Posterior cingulate gyrus (tissue), 11 donors: Measurements from ENCODE around the gene PPIP5K1.

Experiments
- DNase-seq, 10 donors: peaks; one replicate each; pipeline versions ENCODE4 v3.0.0 to v3.0.0-alpha.2; 2020 to 2021; ENCODE audit warnings: mixed read lengths in 3 of 10
- intact Hi-C: fragments of 100-400 bp; cut with DNase I; formaldehyde crosslinking; loops from one replicate; pipeline ENCODE4 v1.15.1; 2023

Gene PPIP5K1

GRCh38 chr15:43520138-43520537, 69.9 kb downstream of the PPIP5K1 start:
- peak in 1 of 10 donors; percentile 81 for DNase-seq
- intact Hi-C loops = no loop called here

GRCh38 chr15:43519196-43519595, 70.8 kb downstream of the PPIP5K1 start:
- intact Hi-C loops = loop anchor here (10.0 kb wide), 1 partner anchor 1244 kb away; the partner anchor contains the start of genes GANC and TMEM87A
- DNase-seq = peak in 3 of 10 donors; percentile 55 to 96 (median 60)

- DNase-seq = peak; percentile 66 to 96 (median 74)
- intact Hi-C loops = loop anchor here (10.0 kb wide), 1 partner anchor 1243 kb away; the partner anchor contains the start of genes GANC and TMEM87A
Observed at GRCh38 chr15:43518197-43518761, 71.7 kb downstream of the PPIP5K1 start.

DNA sequence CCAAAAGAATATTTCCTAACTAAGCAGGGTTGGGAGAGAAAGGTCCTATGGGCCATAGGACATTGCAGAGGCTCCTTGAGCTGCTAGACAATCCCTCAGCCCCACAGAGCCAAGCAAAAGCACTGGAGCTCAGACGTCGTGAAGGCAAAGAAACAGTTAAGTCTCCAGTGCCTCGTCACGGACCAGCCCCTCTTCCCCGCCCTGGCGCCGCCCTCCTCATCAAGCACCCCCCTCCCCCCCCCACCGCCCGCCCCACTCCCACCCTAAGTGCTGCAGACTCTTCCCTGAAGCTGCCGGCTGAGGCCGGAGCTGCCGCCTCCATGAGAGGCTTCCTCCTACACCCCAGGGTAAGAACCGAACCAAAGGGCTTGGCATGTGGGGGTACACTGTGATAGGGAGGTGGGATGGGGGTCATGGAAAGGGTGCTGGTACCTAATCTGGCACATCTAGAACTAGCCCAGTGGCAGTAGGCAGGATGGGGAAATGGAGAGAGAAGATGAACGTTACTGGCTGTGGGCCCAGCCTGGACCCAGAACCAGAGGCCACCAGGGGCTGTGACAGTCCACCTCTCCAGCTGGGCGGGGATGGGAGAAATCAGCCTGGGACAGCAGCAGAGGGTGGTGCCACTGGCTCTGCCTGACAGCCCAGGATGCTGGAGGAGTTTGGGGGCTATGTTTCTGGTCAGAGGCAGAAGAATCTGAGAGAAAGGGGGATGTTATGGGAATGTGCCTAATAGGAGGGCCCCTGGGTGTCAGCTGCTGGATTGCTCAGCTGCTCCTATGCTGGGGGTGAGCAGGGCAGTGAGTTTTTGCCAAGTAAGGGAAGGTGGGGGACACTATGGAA, 72.4 kb downstream of the PPIP5K1 start, which contains the start of gene MAP1A:
Gene MAP1A, plus strand, starts transcription at position 255 of the 843 bp plus-strand sequence. CDS start 3,866 bp downstream, outside the sequence.
- intact Hi-C loops = loop anchor here (10.0 kb wide), 1 partner anchor 1243 kb away; the partner anchor contains the start of genes GANC and TMEM87A

GRCh38 chr15:43516801-43517353, 73.1 kb downstream of the PPIP5K1 start:
- peak in 1 of 10 donors; percentile 61 for DNase-seq
- intact Hi-C loops = loop anchor here (10.0 kb wide), 1 partner anchor 1242 kb away; the partner anchor contains the start of genes GANC and TMEM87A

More for the DNA sequence above, 72.4 kb downstream of the PPIP5K1 start, which contains the start of gene MAP1A:
- peak; percentile 55 to 96 (median 73) for DNase-seq

DNA sequence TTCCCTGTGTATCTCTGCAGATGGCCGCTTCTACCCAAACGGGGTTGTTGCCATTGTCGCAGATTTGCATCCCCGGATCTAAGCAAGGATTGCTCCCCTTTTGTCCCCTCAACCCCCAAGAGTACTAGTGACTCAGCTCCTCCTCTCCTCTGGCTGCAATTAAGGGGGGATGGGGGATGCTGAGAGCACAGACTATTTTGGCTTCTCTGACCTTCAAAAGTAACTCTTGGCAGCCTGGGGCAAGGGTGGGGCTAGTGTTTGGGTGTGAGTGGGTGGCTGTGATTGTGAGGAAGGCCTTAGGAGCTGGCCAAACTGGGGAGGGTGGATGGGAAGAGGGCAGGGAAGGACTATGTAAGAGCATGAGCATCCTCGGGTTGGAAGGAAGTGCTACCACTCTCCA, 73.8 kb downstream of the PPIP5K1 start:
- no peak for DNase-seq
- intact Hi-C loops = loop anchor here (10.0 kb wide), 1 partner anchor 1241 kb away; the partner anchor contains the start of genes GANC and TMEM87A

- no peak for DNase-seq
- intact Hi-C loops = loop anchor here (2.0 to 10.0 kb wide), 2 partner anchors 75 to 1241 kb away; partner anchors contain the start of genes GANC and TMEM87A
Observed at GRCh38 chr15:43515741-43516140, 74.3 kb downstream of the PPIP5K1 start.

DNA sequence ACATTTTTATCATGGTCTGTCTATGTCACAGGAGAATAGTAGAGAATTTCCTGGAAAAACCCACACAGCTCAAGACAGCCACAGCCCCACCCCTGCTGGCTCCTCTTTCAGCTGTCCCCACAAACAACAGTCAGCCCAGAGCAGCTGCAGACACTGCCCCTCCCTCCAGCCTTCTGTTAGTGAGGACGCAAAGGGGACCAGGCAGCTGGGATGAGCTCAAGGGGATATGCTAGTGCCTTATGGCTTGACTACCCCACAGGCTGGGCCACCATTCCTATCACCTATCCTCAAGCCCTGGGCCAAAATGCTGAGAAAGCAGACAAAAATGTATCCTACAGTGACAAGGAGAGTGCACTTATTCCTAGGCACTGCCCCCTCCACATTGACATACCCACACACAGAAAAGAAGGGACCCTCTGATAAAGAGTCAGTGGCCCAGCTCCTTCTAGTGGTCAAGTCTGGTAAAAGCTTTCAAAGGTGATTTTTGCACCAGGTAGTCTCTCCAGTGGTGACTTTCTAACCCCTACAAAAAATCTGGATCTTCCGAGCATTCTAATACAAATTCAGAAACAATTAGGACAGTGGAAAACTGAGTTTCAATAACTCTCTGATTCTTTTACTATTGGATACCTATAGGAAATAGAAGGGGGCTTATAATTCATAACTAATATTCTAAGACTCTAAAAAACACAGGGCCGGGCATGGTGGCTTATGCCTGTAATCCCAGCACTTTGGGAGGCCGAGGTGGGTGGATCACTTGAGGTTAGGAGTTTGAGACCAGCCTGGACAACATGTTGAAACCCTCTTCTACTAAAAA, 75.6 kb downstream of the PPIP5K1 start:
- DNase-seq = peak in 9 of 10 donors; percentile 66 to 97 (median 77)
- intact Hi-C loops = loop anchor here (2.0 to 10.0 kb wide), 2 partner anchors 74 to 1240 kb away; partner anchors contain the start of genes GANC and TMEM87A

DNA sequence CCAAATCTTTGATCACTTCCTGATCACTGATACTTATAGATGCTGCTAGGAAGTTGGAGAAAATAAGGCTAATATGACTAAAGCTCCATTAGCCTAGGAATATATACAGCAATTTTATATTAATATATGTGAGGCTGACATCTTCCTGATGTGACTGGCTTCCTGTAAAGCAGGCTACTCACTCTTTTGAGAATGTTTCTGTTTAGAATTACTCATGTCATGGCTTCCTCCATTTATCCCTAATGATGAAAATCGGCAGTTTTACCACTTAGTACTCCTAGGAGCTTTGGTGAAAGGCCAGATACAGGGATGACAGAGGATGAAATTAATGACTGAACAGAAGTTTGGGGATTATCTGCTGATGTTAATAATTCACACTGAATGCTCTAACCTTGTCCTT, 76.5 kb downstream of the PPIP5K1 start:
- DNase-seq = no peak
- intact Hi-C loops = loop anchor here (10.0 kb wide), 1 partner anchor 1239 kb away; the partner anchor contains the start of genes GANC and TMEM87A

DNA sequence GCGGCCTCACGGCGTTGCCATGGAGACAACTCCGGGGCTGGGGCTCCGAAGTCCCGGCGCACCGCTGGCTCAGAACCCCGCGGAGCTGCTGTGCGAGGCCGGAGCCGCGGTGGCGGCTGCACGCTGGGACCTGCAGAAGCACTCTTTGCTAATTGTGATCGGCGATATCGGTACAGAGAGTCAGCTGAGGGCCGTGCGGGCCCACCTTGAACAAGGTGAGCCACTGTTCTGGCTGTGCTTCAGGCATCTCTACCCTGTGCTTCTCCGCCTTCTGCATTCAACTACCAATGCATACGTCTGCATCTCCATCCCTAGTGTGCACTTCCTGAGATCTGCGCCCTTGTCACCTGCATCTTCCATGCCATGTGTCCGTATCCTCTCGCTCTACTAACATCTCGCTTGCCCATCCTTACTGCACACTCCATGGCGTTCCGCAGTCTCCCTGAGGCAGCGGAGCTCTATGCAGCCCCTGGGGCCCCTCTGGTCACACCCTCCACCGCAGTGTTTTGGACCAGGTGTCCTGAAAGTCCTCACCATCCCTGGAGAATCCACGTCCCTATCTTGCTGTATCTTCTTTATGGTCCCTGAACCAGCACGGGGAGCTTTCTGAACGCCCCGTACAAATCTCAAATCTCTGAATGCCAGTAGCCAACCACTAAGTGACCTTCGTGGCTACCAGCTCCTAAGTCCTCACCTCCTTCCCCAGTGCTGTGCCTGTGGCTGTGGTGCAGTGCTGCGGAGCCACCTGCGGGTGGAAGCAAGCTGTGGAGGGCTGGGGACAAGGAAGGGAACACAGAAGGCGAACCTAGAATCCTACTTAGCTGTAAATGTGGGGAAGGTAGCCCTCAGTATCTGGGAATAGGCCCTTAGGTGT, 78.8 kb downstream of the PPIP5K1 start:
- intact Hi-C loops = loop anchor here (2.0 to 10.0 kb wide), 2 partner anchors 18 to 1236 kb away; partner anchors contain the start of genes GANC, TMEM87A and TP53BP1
- DNase-seq = peak in 7 of 10 donors; percentile 53 to 94 (median 79)

GRCh38 chr15:43510200-43511011, 79.6 kb downstream of the PPIP5K1 start:
- DNase-seq = peak; percentile 96 to 100 (median 99)
- intact Hi-C loops = loop anchor here (2.0 to 10.0 kb wide), 2 partner anchors 18 to 1236 kb away; partner anchors contain the start of genes GANC, TMEM87A and TP53BP1

GRCh38 chr15:43509660-43510199, 80.3 kb downstream of the PPIP5K1 start:
- DNase-seq = peak in 3 of 10 donors; percentile 56 to 89 (median 81)
- intact Hi-C loops = loop anchor here (2.0 to 10.0 kb wide), 2 partner anchors 17 to 1235 kb away; partner anchors contain the start of genes GANC, TMEM87A and TP53BP1

DNA sequence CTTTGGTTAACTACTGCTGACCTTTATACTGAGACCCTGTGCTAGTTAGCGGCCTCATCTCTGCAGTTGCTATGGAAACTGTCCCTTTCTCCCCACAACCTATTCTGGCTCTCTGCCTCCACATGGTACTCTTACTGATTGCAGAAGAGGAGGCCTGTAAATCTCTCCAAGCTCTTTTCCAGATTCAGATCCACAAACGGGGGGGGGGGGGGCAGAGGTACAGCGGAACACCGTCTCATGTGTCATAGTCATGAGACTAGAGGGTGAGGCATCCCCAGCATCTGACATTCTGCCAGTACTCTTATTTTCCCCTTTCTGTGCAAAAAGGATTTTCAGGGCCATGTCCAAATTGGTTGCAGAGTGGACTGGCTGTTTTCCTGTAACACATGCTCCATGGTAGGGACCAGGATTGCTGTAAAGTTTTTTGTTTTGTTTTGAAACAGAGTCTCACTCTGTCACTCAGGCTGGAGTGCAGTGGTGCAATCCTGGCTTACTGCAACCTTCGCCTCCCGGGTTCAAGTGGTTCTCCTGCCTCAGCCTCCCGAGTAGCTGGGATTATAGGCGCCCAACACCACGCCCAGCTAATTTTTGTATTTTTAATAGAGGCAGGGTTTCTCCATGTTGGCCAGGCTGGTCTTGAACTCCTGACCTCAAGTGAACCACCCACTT, 80.9 kb downstream of the PPIP5K1 start:
- DNase-seq = no peak
- intact Hi-C loops = no loop called here

DNA sequence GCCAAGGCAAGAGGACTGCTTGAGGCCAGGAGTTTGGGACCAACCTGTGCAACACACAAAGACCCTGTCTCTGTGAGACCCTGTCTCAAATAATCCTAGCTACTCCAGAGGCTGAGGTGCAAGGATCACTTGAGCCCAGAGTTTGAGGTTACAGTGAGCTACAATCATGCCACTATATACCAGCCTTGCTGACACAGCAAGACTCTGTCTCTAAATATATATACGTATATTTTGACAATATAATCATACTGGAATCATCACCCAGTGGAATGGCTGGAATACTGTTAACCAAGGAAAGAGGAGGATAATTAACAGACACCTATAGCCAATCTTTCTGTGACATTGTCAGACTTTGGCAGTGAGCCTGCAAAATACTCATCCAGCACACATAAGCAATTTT, 81.6 kb downstream of the PPIP5K1 start:
- intact Hi-C loops = no loop called here
- DNase-seq = no peak

DNA sequence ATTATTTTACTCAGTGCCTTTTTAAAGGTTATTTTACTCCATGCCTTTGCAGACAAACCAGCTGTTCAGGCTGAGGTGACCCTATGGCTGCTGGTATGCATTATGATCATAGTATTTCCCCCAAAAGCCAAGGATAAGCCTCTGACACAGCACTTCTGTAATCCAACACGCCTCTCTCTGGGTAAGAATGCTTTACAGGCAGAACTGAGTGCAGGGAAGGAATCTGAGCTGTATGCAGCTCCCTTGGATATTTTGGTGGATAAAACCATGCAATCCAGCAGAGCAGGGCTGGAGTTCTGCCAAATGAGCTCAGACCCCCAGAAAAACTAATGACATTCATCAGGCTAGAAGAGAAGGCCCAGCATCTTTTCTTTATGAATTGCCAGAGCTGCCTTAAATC, 84.3 kb downstream of the PPIP5K1 start:
- intact Hi-C loops = no loop called here
- DNase-seq = no peak

GRCh38 chr15:43499635-43500034, 90.4 kb downstream of the PPIP5K1 start:
- no peak for DNase-seq
- intact Hi-C loops = no loop called here

DNA sequence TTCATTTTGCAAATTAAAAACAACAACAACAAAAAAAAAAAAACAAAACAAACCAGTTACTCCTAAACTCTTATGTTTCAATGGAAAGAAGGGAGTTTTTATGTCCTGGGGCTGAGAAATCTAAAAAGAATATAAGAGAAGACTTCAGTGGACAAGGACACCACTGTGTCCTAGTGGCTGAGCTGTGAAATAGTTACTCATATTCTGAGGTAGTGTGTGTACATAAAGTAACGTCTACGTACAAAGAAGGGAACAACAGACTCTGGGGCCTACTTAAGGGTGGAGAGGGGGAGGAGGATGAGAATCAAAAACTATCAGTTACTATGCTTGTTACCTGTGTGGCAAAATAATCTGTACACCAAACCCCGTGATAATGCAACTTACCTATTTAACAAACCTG, 91.0 kb downstream of the PPIP5K1 start:
- intact Hi-C loops = no loop called here
- no peak for DNase-seq
